IPS-18c (cell line): ENCODE data around the gene KCNIP1.

Experiments used
- H3K4me3 ChIP-seq: 2 replicates; pipeline ENCODE4 v1.7.0; 2013; ENCODE audit warnings: low read depth, mild to moderate bottlenecking, low read length, moderate library complexity; ENCODE audit not compliant: insufficient read depth
- H3K9me3 ChIP-seq: one replicate; pipeline ENCODE4 v1.6.1; 2013; ENCODE audit warnings: mild to moderate bottlenecking, low read length, moderate library complexity; ENCODE audit not compliant: control insufficient read depth, insufficient read depth

Gene KCNIP1

DNA sequence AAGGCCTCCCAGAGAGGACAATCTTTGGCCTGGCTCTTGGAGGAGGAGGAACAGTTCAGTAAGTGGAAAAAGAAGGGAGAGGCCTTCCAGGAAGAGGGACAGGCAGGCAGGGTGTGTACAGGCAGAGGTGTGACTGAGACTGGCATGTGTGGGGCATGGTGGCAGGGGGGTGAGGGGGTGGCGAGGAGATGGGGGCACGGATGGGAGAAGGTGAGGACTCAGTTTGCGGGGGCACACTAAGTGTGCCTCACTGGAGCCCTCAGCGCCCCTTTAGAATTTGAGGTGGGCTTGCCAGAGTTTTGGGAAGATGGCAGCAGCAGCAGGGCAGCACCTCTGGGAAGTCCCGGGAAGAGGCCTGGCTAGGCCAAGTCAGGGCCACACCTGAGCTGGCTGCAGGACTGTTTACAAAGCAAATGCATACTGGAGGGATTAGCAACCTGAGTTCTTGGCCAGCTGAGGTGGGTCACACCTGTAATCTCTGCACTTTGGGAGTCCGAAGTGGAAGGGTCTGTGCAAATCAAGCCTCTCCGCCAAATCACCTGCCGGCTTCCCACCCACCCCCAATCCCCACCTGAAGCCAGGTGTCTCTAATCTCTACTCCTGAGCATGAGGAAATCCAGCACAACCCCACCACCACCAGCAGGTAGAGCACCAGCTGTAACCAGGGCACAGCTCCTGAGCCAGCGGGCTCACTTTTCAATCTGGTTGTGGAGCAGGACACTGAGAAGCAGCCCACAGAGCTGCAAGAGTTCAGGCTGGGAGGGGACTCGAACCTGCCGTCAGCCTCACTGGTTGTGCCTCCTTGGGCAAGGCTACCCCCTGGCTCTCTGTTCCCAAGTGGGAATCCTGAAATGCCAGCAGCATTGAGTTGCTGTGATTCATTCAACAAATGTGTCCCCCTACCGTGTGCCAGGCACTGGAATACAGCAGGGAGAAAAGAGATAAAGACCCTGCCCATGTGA is 269.5 kb downstream of the KCNIP1 start:
- Histone ChIP-seq H3K4me3 (no peak overlapping the region; the same call in 1 of the 2 replicates), H3K9me3 (no peaks in the 10 kb centered on the region)

DNA sequence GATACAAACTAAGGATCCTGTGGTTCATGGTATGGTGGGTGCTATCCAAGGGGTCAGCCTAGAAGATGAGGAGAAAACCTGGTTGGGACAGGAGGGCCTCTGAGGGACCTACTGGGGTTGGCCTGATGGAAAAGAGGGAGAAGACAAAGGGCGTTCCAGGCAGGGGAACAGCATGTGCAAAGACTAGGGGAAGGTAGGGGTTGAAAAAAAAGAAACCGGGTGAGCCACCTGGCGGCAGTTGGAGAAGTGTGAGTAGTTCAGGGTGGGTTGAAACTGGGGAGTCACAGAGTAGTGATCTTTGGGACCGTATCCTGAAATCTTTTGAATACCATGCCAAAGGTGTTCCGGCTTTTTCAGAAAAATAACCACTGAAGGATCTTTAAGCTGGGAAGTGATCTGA is 271.0 kb downstream of the KCNIP1 start:
- Histone ChIP-seq H3K9me3 (no peaks in the 10 kb centered on the region), H3K4me3 (no peak overlapping the region)

- no peaks in the 10 kb centered on the region for H3K9me3 ChIP-seq
- H3K4me3 ChIP-seq: no peak overlapping the region
Measured at GRCh38 chr5:170781946-170782345, 278.1 kb downstream of the KCNIP1 start.

GRCh38 chr5:170782438-170782837 is 278.6 kb downstream of the KCNIP1 start:
- no peak overlapping the region for H3K4me3 ChIP-seq
- H3K9me3 ChIP-seq: no peaks in the 10 kb centered on the region

DNA sequence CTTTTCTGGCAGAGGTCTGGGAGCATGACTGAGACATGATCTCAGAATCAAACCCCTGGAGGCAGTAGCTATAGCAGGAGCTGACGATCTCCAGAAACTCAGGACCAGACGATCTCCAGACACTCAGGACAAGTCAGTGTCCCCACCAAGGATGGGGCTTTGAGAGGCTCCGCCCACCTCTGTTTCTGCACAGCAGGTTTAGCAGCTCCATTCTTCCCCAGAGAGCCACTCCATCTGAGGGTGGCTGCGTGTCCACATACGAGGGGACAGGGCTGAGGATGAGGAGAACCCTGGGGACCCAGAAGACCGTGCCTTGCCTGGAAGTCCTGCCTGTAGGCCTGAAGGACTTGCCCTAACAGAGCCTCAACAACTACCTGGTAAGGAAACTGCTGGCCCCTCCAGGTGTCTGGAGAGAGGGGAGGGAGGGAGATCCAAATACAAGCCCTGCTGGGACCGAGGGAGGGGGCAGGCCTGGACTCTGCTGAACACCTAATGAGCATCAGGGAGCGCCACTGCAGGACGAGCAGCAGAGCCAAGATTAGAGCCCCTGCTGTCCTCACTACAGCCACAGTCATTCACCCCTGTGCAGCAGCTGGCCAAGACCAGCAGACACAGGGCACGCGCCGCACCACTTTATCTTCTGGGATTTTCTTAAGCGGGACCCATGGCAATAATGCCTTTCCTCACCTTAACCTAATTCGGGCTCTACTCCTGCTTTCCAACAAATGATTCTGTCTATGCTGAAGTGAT is 279.9 kb downstream of the KCNIP1 start, which contains the start of gene GABRP:
Gene GABRP, plus strand, starts transcription at position 228 of the 750 bp plus-strand sequence. CDS start 4,891 bp downstream, outside the sequence.
- Histone ChIP-seq H3K9me3 (no peaks in the 10 kb centered on the region), H3K4me3 (no peak within 1 kb of the TSS)

DNA sequence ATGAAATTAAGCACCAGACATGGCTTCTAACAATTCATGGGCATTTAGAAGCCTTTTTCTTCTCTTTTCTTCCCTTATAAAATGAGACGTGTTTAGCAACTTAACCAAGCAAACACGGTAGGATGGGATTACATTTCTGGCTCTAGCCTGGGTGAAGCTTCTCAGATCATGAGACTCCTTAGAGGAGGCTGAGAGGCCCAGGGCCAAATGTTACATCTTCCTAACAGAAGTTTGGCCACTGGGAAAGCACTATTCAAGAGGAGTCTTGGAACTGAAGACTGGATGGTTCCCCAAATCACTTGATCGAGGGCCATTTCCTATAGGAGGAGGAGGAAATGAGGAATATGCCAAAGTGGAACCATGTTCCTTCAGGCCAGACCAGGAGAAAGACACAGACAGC is 281.6 kb downstream of the KCNIP1 start:
- no peak overlapping the region for H3K4me3 ChIP-seq
- no peaks in the 10 kb centered on the region for H3K9me3 ChIP-seq
